HEK293T (cell line): Measurements from ENCODE around the gene ORM2.
"Not testable (repeated sequence)": the region's sequence is repeated elsewhere in the genome, so short reads cannot be mapped to it uniquely, and the experiment has no call there.

Source experiments
- CTCF ChIA-PET: fragments of 350-600 bp; formaldehyde crosslinking; extraction: SDS; loops from one replicate; lab custom pipeline; 2021; ENCODE audit warnings: antibody characterized with exemption, inconsistent platforms; lab: Yijun Ruan, JAX
- POLR2A ChIA-PET: fragments of 350-600 bp; formaldehyde crosslinking; extraction: SDS; loops from one replicate; lab custom pipeline; 2020; ENCODE audit warnings: antibody characterized with exemption, inconsistent platforms; lab: Yijun Ruan, JAX
- DNase-seq: peaks from one replicate; pipeline ENCODE4 v3.0.0; 2012; ENCODE audit warnings: mixed read lengths; ENCODE audit errors: extremely low spot score
- ARNT ChIP-seq: fragments of 450-650 bp; IDR thresholded peaks from 2 replicates; pipeline ENCODE4 v1.6.1; 2017; ENCODE audit warnings: mild to moderate bottlenecking
- BHLHE40 ChIP-seq: fragments of 450-650 bp; IDR thresholded peaks from 2 replicates; pipeline ENCODE4 v1.6.1; 2016; ENCODE audit warnings: mild to moderate bottlenecking, moderate library complexity, borderline replicate concordance
- CTBP1 ChIP-seq: fragments of 450-650 bp; IDR thresholded peaks from 2 replicates; pipeline ENCODE4 v1.6.1; 2016; ENCODE audit warnings: borderline replicate concordance
- ELF4 ChIP-seq: fragments of 450-650 bp; IDR thresholded peaks from 2 replicates; pipeline ENCODE4 v1.6.1; 2017; ENCODE audit warnings: antibody characterized with exemption
- FOXA1 ChIP-seq: fragments of 450-650 bp; IDR thresholded peaks from 2 replicates; pipeline ENCODE4 v1.6.1; 2016; ENCODE audit warnings: mild to moderate bottlenecking
- FOXK2 ChIP-seq: fragments of 450-650 bp; IDR thresholded peaks from 2 replicates; pipeline ENCODE4 v1.6.1; 2016; ENCODE audit warnings: mild to moderate bottlenecking
- FOXM1 ChIP-seq: fragments of 450-650 bp; IDR thresholded peaks from 2 replicates; pipeline ENCODE4 v1.6.1; 2017; ENCODE audit warnings: mild to moderate bottlenecking, borderline replicate concordance
- HDGF ChIP-seq: fragments of 450-650 bp; IDR thresholded peaks from 2 replicates; pipeline ENCODE4 v1.6.1; 2017; ENCODE audit warnings: antibody characterized with exemption, borderline replicate concordance
- L3MBTL2 ChIP-seq: fragments of 450-650 bp; conservative IDR thresholded peaks from 2 replicates; pipeline ENCODE4 v1.6.1; 2016; ENCODE audit warnings: mild to moderate bottlenecking
- LEF1 ChIP-seq: fragments of 450-650 bp; IDR thresholded peaks from 2 replicates; pipeline ENCODE4 v1.6.1; 2017; ENCODE audit warnings: mild to moderate bottlenecking, borderline replicate concordance
- NFRKB ChIP-seq: fragments of 450-650 bp; IDR thresholded peaks from 2 replicates; pipeline ENCODE4 v1.6.1; 2016; ENCODE audit warnings: mild to moderate bottlenecking, moderate library complexity
- SP1 ChIP-seq: fragments of 450-650 bp; IDR thresholded peaks from 2 replicates; pipeline ENCODE4 v1.6.1; 2017
- SUZ12 ChIP-seq: fragments of 450-650 bp; IDR thresholded peaks from 2 replicates; pipeline ENCODE4 v1.6.1; 2016; ENCODE audit warnings: mild to moderate bottlenecking
- TARDBP ChIP-seq: fragments of 450-650 bp; IDR thresholded peaks from 2 replicates; pipeline ENCODE4 v1.6.1; 2016
- ZNF384 ChIP-seq: fragments of 450-650 bp; IDR thresholded peaks from 2 replicates; pipeline ENCODE4 v1.6.1; 2016
- TF ChIP-seq, protein P1 (sequence below): fragments of 450-650 bp; IDR thresholded peaks from 2 replicates; pipeline ENCODE4 v1.6.1; 2016

ORM2 gene

DNA sequence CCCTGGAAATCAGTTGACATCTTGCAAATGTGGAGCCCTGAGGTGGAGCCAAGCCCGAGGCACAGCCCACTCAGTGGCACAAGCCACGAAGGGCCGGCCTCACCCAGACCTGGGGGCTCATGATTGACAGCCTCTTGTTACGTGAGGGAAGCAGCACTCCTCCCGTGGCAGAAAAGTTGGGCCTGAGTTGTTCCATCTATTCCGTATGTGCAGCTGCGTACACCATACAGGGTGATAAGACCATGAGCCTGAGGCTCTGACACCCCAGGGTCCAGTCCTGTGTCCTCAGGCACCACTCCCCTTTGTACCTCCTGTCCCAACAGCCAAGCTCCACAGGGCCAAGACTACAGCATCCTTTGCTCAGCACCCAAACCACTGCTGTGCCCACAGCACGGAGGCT, 1.9 kb upstream of the ORM2 start:
- ChIA-PET POLR2A (no interaction called here), CTCF (no interaction called here)
- no peak for TF ChIP-seq ZNF384
- TF ChIP-seq HDGF: no peak
- no peak for TF ChIP-seq SUZ12
- TF ChIP-seq TARDBP: no peak
- no peak for TF ChIP-seq FOXA1
- TF ChIP-seq ELF4: no peak
- no peak for TF ChIP-seq ARNT
- TF ChIP-seq LEF1: no peak
- no peak for TF ChIP-seq FOXM1
- TF ChIP-seq, protein P1, sequence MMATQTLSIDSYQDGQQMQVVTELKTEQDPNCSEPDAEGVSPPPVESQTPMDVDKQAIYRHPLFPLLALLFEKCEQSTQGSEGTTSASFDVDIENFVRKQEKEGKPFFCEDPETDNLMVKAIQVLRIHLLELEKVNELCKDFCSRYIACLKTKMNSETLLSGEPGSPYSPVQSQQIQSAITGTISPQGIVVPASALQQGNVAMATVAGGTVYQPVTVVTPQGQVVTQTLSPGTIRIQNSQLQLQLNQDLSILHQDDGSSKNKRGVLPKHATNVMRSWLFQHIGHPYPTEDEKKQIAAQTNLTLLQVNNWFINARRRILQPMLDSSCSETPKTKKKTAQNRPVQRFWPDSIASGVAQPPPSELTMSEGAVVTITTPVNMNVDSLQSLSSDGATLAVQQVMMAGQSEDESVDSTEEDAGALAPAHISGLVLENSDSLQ: no peak
- TF ChIP-seq L3MBTL2: no peak
- no peak for TF ChIP-seq CTBP1
- no peak for TF ChIP-seq FOXK2
- TF ChIP-seq BHLHE40: no peak
- TF ChIP-seq SP1: no peak
- TF ChIP-seq NFRKB: no peak
- DNase-seq: no peak

GRCh38 chr9:114328357-114328820, 1.3 kb upstream of the ORM2 start:
- CTCF ChIA-PET, POLR2A ChIA-PET, DNase-seq: not testable (repeated sequence)

GRCh38 chr9:114328937-114329624, 588 bp upstream of the ORM2 start:
- DNase-seq, POLR2A ChIA-PET, CTCF ChIA-PET: not testable (repeated sequence)

DNA sequence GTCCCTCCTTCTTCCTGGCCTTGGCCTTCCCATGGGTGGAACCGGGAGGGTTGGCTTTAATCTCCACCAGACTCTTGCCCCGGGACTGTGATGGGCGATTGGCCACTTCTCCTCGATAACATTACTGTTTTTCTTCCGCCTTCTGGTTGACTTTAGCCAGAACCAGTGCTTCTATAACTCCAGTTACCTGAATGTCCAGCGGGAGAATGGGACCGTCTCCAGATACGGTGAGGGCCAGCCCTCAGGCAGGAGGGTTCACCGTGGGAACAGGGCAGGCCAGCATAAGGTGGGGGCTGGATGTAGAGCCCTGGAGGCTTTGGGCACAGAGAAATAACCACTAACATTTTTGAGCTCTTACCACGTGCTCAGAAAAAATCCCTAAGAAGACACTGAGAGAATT, 967 bp downstream of the ORM2 start:
- TF ChIP-seq SUZ12 (no peak), LEF1 (no peak), FOXM1 (no peak), HDGF (no peak), NFRKB (no peak), ELF4 (no peak), ARNT (no peak), ZNF384 (no peak), CTBP1 (no peak), TARDBP (no peak)
- TF ChIP-seq, protein P1: no peak
- DNase-seq: no peak
- ChIA-PET CTCF (interaction anchor here (0.6 kb wide), 1 partner anchor 9 kb away, joined by 3 read pairs; no protein-coding TSS in a partner anchor), POLR2A (no interaction called here)

DNA sequence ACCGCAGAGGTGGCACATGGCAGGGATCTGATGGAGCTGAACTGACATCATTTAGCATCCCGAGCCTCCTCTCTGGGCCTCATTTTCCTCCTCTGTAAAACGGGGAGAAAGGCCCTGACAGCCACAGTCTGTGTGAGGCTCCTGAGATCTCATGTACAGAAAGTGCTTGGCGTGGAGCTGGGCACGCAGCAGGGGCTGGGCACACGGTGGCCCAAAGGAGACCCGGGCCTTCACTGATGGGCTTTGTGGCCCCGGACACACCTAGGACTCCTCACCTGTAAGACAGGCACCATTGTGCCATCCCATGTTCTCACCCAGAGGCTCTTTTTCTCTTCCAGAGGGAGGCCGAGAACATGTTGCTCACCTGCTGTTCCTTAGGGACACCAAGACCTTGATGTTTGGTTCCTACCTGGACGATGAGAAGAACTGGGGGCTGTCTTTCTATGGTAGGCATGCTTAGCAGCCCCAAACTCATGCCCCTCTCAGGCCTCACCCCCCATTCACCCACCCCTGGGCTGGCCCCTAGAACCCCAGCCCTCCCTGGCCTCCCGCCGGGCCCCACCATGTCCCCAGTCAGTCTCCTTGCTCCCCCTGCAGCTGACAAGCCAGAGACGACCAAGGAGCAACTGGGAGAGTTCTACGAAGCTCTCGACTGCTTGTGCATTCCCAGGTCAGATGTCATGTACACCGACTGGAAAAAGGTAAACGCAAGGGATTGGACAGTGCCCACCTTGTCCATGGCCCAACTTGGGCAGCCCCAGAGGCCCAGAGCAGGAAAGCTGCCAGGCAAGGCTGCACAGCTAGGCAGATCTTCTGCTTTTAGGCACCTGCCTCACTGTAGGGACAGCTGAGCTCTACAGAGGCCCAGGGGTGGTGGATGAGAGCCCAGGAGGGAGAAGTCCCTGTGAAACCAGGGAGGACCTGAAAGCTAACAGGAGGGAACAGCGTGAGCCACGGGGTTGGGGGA, 1.8 kb downstream of the ORM2 start:
- POLR2A ChIA-PET, DNase-seq: not testable (repeated sequence)

DNA sequence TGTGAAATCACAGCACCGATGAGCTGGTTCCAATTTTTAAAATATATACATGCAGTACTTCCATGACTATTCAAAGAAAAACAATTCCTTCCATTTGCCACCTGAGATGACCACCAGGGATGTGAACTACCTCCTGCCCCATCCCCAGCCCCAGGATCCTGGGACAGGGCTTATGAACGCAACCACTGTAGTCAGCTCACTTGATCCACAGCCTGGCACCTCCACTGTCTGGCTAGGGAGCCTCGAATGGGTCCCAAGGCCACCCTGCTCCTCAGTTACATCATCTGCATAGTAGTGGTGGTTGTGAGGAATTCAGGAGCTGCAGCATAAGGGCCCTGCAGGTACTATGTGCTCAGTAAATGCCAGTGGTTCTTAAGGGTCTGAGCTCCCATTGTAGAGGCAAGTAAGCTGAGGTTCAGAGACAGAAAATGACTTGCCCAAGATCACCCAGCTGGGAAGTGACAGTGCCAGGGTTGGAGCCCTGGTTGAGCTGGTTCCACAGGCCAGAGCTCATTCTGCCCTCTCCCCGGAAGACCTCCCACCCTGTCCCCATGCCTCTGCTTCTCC, 2.9 kb downstream of the ORM2 start:
- DNase-seq, POLR2A ChIA-PET: not testable (repeated sequence)

More for the DNA sequence above, 1.8 kb downstream of the ORM2 start:
- CTCF ChIA-PET: not testable (repeated sequence)

DNA sequence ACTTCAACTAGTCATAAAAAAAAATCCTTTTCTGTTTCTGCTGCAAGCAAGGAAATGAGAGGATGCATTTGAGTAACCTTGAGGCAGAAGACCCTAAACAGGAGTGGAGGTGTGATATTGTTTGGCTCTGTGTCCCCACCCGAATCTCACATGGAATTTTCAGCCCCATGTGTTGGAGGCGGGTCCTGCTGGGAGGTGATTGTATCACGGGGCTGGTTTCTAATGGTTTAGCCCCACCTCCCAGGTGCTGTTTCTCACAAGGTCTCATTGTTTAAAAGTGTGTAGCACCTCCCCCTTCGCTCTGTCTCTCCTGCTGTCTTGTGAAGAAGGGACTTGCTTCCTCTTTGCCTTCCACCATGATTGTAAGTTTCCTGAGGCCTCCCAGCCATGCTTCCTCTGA, 4.0 kb downstream of the ORM2 start:
- DNase-seq, POLR2A ChIA-PET, CTCF ChIA-PET: not testable (repeated sequence)

More for the DNA sequence above, 2.9 kb downstream of the ORM2 start:
- CTCF ChIA-PET: not testable (repeated sequence)

DNA sequence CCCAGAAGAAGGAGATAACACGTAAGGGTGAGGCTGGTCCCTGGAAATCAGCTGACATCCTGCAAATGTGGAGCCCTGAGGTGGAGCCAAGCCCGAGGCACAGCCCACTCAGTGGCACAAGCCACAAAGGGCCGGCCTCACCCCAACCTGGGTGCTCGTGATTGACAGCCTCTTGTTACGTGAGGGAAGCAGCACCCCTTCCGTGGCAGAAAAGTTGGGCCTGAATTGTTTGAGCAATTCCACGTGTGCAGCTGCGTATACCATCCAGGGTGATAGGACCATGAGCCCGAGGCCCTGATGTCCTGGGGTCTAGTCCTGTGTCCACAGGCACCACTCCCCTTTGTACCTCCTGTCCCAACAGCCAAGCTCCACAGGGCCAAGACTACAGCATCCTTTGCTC, 4.8 kb downstream of the ORM2 start:
- ChIA-PET CTCF (no interaction called here), POLR2A (no interaction called here)
- TF ChIP-seq CTBP1 (no peak), ARNT (no peak), SUZ12 (no peak)
- no peak for DNase-seq
